ENCODE results near the gene CIDEB.

DNA sequence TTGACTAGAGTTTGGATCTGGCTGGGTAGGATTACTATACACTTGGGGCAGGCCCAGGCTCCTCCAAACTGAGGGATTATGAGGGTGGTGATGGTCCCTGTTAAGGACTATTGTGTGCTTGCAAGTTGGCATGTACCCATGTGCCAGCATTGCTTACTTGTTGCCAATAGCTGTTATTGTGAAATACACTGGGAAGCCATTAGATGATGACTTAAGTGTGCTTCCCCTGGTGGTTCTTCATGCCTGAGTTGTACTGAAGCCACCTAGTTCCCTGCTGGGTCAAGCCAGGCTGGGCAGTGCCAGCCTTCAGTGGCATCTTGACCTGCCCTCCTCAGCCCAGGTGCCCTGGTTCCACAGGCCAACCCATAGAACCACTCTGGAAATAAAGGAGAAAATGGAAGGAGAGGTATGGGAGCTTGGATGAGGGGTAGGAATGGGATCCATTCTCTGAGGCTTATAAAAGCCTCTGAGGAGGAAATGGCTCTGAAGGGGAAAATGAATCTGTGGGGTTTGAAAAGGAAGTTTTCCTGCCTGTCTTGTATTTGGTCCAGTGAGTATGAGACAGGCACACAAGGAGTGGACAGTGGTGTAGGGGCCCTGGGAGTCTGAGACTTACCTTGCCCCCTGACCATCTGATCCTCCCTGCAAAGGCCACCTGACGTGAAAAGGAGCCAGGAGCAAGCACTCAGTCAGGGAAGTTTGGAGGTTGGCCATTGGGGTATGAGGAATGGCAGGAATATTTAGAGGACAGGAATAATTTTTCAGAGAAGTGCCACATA lies 4.2 kb upstream of the CIDEB start:
- TF ChIP-seq ARNTL (CRISPR knock-in tag; IDR thresholded peaks at IDR 0.05; ENCODE audit: borderline replicate concordance, low read depth), result no peak
- TF ChIP-seq, protein P1, sequence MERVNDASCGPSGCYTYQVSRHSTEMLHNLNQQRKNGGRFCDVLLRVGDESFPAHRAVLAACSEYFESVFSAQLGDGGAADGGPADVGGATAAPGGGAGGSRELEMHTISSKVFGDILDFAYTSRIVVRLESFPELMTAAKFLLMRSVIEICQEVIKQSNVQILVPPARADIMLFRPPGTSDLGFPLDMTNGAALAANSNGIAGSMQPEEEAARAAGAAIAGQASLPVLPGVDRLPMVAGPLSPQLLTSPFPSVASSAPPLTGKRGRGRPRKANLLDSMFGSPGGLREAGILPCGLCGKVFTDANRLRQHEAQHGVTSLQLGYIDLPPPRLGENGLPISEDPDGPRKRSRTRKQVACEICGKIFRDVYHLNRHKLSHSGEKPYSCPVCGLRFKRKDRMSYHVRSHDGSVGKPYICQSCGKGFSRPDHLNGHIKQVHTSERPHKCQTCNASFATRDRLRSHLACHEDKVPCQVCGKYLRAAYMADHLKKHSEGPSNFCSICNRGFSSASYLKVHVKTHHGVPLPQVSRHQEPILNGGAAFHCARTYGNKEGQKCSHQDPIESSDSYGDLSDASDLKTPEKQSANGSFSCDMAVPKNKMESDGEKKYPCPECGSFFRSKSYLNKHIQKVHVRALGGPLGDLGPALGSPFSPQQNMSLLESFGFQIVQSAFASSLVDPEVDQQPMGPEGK (CRISPR knock-in tag; IDR thresholded peaks at IDR 0.05; ENCODE audit: borderline replicate concordance), result no peak
- no peak for TF ChIP-seq ZC3H10 (CRISPR knock-in tag; IDR thresholded peaks at IDR 0.05)
- no peak for TF ChIP-seq ZNF565 (CRISPR knock-in tag; conservative IDR thresholded peaks at IDR 0.05; ENCODE audit: low read depth)
- no peak for TF ChIP-seq ZNF8 (CRISPR knock-in tag; IDR thresholded peaks at IDR 0.05)
- TF ChIP-seq ZFP3 (CRISPR knock-in tag; IDR thresholded peaks at IDR 0.05), result no peak
- TF ChIP-seq GLIS3 (CRISPR knock-in tag; IDR thresholded peaks at IDR 0.05), result no peak
- TF ChIP-seq, protein P2, sequence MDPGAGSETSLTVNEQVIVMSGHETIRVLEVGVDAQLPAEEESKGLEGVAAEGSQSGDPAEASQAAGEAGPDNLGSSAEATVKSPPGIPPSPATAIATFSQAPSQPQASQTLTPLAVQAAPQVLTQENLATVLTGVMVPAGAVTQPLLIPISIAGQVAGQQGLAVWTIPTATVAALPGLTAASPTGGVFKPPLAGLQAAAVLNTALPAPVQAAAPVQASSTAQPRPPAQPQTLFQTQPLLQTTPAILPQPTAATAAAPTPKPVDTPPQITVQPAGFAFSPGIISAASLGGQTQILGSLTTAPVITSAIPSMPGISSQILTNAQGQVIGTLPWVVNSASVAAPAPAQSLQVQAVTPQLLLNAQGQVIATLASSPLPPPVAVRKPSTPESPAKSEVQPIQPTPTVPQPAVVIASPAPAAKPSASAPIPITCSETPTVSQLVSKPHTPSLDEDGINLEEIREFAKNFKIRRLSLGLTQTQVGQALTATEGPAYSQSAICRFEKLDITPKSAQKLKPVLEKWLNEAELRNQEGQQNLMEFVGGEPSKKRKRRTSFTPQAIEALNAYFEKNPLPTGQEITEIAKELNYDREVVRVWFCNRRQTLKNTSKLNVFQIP (CRISPR knock-in tag; IDR thresholded peaks at IDR 0.05; ENCODE audit: borderline replicate concordance, low read depth), result no peak
